CD4-positive, alpha-beta T cell treated with Interleukin-10 for 1 hour (primary cell): ENCODE measurements around the gene LAMB2.

Experiments used
- DNase-seq: peaks from one replicate; pipeline ENCODE4 v3.0.0-alpha.2; 2020

LAMB2 gene

DNA sequence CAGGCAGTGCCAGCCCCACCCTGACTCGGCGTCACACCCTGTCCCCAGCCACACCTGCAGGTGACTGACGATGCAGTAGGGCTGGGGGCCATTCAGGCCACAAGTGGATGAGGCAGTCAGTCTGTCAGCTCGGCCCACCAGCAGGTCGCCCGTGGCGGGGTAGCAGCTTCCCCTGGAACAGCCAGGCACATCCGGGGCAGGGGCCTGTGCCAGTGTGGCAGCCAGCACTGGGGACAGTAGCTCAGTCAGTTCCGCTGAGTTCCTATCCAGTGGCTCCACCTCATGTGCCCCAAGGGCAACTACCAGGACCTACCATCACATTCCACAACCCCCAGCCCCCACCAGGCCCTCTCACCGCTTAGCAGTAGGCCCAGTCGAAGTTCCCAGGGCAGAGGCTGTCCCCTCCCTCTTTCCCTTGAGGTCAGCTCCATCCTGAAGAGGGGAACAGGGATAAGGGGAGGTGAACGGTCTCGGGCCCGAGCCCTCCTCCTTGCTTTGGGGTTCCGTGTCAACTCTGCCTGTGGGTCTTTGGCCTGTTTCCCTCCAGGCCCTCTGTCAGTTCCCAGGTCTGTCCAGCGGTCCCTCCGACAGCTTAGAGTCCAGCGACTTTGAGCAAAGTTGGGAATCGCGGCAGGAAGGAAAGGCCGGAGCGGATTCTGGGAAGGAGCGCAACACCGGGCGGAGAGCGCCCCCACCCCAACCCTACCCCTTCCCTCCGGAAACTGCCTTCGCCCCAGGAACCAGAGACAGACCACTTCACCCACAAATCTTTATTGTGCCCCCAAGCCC is at the start of gene LAMB2:
TSS of gene LAMB2 (minus strand) at position 614 of the 789 bp plus-strand sequence. CDS start at position 431, 183 bp downstream.
- no peak for DNase-seq

DNA sequence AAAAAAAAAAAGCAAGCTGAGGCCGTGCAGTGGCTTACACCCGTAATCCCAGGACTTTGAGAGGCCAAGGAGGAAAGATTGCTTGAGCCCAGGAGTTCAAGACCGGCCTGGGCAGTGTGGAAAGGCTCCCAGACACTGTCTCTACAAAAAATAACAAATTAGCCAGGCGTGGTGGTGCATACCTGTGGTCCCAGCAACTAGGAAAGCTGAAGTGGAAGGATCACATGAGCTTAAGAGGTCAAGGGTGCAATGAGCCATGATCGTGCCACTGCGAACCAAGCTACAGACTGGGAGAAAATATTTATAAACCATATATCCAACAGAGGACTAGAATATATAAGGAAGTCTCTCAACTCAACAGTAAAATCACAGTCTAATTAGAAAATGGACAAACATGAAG is 48.5 kb upstream of the LAMB2 start:
- no peak for DNase-seq

DNA sequence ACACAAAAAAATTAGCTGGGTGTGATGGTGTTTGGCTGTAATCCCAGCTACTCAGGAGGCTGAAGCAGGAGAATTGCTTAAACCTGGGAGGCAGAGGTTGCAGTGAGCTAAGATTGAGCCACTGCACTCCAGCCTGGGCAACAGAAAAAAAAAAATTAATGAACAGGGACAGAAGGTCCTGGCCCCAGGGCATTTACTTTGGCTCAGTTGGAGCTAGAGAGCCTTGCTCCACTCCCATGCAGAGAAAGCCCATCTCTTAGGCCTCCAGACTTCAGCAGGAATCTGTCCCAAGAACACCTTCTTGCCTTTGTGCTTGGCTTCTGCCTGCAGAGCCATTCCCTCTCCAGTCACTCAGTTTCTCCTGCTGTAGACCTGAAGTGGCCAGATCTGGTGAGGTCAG is 47.3 kb upstream of the LAMB2 start:
- no peak for DNase-seq

DNA sequence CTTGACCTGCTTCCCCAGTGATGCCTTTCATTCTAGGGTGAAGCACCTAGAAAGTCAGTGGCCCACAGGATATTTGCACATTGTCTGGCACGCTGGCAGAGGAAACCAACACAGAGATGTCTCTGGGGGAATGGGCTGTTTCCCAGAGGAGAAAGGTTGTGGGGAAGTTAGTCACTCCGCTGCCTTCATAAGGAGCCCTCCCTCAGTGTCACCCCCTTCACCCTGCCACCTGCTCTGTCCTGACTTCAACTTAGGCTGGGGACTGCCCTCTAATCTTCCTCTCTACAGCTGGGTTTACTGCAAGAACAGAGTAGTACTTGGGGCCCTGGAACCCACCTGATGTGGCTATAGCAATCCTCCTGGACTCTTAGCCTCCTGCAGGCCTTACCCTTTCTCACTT is 44.2 kb upstream of the LAMB2 start:
- no peak for DNase-seq

DNA sequence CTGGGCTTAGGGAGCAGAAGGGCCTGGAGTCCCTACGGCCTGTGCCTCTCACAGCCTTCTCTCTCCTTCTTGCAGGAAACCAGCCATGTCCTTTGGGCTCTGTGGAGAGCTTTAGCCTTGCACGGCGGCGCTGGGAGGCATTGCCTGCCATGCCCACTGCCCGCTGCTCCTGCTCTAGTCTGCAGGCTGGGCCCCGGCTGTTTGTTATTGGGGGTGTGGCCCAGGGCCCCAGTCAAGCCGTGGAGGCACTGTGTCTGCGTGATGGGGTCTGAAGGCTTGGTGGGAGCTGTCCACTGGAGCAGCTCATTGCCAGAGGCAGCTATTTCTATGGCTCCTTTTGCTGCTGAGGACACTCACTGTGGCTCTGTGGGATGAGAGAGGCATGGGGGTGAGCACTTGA is 42.7 kb upstream of the LAMB2 start:
- no peak for DNase-seq

DNA sequence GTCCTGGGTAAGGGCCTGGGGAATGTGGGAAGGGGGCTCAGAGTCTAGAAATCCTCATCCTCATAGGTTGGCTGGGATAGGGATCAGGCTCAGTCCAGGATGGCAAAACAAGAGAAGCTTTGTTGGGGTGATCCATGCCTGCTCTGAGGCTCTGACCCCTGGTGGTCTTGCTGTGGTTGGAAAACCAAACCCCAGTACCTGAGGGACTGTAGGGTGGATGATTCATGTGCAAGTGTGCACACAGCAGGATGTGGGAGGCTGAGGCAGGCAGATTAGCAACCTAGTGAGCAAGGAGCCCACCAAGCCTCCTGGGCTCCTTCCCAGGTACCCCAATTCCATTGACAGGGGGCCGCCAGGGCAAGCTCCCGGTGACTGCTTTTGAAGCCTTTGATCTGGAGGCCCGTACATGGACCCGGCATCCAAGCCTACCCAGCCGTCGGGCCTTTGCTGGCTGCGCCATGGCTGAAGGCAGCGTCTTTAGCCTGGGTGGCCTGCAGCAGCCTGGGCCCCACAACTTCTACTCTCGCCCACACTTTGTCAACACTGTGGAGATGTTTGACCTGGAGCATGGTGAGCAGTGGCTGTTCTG is 41.6 kb upstream of the LAMB2 start:
- no peak for DNase-seq

DNA sequence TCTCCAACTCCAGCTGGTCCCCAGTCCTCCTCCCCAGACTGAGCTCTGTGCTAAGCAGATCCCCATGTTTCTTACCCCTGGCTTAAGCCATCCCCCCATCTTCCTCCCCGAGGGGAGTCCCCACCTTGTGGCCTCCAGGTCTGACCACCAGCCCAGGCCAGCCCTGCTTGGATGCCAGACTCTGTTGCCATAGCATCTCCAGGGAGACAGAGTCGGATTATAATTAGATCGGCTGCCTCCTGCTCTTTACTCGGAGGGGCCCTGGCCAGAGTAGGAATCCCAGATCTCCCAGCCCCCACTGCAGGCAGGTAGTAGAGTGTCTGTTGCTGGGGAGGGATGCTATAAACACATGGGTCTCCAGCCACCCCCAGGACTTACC is 40.9 kb upstream of the LAMB2 start:
- no peak for DNase-seq

DNA sequence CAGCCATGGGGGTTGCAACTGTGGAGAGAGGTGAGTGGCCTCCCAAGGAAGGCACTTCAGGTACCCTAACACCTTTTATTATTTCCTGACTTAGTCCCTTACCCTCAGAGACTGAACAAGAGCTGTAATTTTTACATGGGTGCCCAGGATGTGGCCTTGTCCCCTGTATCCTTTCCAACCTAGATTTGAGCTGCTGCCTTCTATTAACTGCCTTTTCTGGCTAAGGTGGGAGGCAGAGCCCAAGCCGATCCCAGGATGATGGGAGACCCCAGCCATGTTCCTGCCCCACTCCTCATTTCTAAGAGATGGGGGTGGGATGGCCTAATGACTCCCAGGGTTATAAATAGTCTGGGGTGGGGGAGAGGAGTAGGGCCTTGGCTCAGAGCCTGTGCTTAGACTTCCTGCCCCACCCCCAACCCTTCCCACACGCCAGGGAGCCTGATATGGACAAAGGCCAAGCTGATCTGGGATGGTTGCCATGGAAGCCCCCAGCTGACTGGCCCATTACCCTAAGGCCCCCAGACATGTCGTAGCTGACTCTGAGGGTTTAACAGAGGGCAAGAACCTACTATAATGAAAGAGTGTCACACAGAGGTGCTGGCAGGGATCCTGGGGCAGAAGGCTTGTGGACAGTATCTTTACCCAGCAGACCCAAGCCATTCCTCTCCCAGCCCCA is 40.4 kb upstream of the LAMB2 start:
- DNase-seq: no peak

DNA sequence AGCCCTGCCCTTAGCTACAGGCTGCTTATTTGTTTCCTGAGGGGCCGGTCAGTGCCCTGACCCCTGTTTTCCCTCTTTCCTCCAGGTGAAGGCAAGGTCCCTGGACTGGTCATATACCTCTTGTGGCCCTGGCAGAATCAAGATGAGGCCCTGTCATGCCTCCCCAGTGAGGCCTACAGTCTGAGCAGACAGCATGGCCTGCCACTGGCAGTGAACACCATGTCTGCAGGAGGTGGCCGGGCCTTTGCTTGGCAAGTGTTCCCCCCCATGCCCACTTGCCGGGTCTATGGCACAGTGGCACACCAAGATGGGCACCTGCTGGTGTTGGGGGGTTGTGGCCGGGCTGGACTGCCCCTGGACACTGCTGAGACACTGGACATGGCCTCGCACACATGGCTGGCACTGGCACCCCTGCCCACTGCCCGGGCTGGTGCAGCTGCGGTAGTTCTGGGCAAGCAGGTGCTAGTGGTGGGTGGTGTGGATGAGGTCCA is 39.7 kb upstream of the LAMB2 start:
- no peak for DNase-seq

DNA sequence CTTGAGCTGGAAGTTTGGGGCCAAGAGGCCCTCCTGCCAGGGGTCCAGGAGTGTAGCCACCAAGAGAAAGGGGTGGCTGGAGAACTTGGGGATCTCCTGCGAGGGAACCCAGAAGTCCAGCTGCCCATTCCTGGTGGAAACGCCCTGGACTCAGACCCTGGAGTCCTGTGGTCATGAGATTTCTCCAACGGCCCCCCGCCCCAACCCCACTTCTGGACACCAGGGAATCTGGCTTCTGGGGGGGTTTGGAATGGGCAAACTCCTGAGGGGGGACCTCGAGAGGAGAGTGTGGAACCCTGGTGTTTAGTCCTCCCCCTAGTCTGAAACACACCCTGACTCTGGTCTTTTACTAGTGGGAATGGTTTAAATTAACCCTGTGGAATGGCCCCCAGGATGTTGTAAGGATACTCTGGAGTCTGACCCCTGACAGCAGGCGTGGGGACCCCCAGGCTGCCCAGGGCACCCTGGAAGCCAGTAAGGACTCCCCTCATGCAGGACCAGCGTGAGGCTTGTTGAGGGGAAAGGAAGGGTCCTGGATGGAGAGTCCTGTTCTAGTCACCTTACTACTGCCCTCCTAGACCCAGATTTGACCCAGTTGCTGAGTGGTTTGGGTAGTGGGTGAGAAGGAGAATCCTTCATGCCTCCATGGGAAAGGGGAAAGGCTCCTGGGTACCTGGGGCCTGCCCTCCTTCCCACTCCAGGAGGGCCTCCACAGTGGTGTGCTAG is 39.1 kb upstream of the LAMB2 start:
- DNase-seq: no peak

DNA sequence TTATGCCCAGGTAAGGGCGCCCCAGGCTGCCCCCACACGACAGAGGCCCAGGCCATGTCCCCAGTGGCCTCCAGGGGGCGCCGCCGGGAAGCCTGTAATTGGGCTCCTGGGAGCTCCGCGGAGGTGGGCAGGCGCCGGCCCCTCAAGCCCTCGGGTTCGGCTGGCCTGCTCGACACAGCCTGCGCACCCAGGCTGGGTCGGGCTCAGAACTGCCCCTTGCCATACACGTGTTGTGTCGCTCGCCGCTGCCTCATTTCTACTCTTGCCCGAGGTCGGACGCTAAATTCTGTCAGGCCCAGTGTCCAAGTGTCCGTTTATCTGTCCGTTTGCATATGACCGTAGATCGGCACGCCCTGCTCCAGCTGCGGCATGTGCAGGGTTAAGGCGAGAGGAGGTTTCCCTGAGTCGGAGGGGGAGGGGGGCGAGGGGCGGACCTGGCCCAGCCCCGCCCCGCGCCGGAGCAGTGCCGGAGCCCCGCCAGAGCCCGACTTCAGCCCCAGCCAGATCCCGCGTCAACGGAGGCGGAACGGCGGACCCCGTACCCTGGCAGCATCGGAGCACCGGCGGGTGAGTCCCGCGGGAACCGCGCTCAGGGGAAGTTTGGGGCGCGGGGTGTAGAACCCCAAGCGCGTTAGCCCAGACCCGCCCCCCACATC is 38.4 kb upstream of the LAMB2 start, which contains the start of gene KLHDC8B:
TSS of gene KLHDC8B (plus strand) at position 480 of the 656 bp plus-strand sequence. CDS start 1,172 bp downstream, outside the sequence.
- peak; percentile 83 for DNase-seq

DNA sequence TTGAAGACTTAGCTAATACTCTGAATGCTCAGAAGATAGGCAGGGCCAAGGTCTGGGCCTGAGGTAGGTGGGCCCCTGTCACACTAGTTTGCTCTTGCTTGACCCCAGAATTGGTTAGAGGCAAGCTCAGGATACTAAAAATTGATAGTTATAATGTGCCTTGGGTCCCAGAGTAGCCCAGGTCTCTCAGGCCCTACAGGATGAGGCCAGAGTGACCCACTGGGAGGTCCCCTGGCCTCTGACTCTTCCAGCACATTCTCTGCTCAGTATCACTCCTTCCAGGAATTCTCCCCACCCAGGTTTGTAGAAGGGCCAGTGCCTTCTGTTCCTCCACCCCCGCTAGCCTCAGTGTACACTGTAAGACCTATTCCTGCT is 37.9 kb upstream of the LAMB2 start:
- no peak for DNase-seq

DNA sequence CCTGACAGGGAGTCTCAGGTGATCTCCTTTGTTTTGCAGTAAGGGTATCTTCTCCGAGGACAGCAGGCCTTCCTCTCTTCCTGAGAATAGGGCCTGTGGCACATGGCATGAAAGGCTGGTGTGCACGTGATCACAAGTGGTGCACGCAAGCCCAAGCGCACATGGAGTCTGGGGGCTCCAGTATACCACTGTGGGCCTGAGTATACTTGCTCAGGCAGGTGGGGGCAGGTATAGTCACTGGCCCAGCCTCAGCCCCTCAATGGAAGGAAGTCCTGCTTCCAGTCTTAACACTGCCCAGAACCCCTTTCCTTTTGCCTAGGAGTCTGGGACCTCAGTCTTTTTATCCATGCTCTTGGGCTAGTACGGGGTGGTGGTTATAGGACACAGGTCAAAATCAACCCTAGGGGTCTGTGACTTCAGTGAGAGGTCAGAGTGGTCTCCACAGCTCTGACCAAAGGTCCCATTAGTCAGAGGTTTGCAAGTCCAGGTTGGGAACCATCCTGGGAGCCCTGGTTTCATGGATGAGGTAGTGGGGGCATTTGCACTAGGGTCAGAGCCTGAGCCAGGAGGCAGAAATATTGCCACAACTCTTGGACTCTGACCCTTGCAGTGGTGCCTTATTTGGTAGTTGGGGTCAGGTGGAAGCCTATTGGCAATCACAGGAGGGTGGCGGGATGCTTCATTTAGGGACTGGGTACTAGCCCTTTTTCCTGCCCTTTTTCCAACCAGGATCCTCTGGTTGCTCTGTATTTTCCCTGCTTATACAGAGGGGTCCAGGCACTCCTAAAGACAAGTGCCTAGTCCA is 34.1 kb upstream of the LAMB2 start:
- no peak for DNase-seq

DNA sequence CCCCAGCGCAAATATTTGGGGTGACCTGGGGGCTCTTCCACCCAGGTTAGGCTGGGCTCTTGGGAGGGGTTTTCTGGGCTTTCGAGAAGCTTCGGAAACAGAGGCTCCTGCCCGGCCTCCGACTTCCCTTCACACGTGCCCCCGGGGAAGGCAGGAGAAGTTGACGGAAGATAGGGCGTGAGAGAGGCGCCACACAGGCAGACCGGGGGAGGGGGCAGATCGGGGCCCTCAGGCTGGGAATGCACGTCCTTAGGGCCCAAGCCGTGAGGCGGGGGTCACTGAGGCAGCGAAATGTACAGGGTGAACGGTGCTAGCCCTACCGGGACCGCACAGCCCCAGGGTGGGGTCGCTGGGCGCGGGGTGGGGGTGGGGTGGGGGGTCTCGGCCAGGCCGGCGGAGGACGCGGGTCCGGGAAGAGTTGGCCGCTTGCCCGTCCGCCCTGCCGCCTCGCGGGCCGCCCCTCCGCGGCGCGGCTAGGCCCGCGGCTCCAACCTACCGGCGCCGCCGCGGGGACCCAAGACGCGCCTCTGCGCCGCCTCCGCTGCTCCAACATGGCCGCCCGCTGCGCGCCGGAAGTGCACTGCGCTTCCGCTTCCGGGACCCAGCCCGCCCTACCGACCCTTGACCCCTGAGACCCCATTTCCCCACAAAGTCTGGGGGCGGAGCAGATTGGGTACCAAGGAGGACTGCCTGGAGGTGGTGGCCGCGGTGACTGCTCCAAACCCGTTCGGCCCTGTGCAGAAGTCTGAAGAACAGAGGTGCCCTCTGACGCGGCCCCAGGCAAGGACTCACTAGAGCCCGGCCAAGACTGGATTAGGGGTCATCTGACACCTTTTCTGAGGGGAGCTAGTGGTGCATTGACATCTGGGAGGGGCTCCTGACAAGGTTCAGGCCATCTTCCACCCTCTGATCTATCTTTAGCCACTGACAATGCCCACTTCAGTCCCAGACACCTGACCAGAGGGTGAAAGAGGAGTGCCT is 33.2 kb upstream of the LAMB2 start, which contains the start of gene CCDC71:
TSS of gene CCDC71 (minus strand) at position 561 of the 981 bp plus-strand sequence. CDS start 2,123 bp downstream, outside the sequence.
- DNase-seq: peak; percentile 82

DNA sequence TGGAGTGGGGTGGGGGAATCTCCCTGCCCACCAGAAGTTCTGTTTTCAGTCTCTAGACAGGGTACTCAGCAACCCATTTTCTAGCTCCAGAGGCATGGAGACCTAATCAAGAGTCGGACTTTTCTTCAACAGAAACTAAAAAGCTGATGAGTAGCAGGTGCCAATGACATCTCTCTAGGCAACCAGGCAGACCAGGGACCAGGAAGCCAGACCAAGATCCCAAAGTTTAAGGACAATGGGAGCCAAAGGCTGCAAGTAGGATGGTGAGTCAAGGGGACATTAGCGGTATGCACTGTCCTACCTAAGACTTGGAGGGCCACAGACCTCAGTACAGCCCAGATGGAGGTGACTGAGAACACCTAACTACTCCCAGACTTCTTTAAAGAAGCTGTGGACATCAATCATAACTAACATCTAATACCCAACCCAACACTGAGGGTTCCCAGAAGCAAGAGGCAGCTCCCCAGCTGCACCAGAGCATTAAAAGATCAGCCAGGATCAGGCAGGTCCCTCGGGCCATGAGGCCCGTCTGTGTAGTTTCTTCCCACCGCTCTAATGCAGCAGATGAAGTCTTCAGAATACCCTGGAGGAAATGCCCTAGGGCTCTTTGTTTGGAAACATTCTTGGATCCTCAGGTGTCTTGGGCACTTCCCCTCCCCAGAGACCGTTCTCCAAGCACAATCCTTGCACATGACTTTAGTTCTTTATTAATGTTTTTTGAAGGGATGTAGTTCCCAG is 32.3 kb upstream of the LAMB2 start:
- DNase-seq: no peak

DNA sequence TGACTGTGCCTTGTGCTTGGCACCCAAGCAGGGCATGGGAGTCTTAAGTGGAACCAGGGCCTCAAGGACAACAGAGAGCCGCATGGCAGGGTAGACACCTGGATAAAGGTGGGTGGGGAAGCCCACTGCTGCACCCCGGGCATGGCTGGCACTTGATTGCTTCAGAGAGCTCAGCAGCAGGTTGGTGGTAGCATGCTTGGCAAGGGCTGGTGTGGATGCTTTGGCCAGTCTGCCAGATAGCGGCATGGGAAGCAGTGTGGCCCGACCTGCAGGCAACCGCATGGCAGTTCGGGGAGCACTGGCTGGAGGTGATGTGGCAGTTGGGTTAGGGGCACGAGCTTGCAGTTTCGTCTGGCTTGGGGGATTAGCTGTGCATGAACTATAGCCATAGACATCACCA is 30.8 kb upstream of the LAMB2 start:
- DNase-seq: no peak

DNA sequence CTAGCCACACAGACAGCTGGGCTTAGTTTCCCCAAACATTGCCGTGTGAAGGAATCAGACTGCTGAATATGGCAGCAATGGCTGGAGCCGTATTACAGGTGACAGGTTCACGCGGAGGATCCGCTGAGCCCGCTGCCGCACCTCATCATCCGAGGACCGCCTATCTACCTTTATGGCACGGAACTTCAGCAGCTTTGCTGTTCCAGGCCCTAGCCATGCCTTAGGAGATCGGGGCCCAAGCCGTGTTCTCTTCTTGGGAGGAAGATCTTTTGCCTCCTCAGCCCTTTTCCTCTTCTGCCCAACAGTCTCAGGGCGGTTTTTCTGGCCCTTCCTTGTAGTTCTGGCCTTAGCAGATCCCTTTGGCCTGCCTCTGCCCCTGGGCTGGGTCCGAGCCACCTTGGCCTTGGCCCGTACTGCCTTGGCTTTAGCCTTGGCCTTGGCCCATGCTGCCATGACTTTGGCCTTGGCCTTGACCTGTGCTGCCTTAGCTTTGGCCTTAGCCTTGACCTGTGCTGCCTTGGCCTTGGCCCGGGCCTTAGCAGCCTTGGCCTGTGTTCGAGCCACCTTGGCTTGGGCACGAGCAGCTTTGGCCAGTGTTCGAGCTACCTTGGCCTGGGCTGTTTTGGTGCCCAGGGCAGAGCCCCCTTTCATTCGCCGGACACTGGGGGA is 30.0 kb upstream of the LAMB2 start:
- DNase-seq: no peak

DNA sequence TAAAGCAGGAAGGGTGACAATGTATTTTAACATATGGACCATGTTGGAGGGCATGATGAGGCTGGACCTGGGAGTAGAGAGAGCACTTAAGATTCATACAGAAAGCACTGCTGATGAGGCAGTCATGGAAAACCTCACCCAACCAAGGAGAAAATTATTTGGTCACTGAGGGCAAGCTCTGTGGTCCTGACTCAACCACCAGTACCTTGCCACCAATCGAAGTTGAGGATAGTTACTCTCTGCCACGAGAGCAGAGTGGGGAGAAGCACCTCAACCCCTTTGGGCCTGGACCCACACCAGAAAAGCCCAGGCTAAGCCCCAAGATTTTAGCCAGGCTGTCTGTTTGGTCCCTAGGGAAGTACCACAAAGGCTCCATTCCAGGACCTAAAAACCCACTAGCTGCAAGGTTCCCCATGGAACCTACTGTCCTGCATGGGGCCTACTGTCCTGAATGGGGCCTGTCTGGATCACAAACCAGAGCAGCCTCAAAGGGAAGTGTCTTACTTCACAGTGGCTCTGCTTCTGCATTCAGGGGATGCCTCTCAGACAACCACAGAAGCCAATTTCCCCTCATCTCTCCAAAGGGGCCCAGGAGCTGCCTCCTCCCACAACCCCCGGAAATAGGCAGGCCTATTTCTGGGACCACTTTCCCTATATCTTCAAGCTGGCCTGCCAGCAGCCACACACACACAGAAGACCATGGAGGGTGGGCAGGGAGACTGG is 29.1 kb upstream of the LAMB2 start:
- DNase-seq: no peak
